Endothelial cell of umbilical vein (primary cell): ENCODE data around the gene HSPG2. TPM values are rescaled to one million over a fixed set of nuclear protein-coding genes. Genes with fewer than 3 reads are reported as not detected.

Experiments used
- BruUV-seq: library from RNA; stranded (reverse); fragments of 400-500 nt; replicated peaks from 2 replicates; lab custom pipeline; 2021; lab: Mats Ljungman, UMichigan
- CTCF ChIA-PET: fragments of 300-600, 350-600 bp; sonication (Branson Sonifier 250); formaldehyde crosslinking; loops from one replicate; lab custom pipeline; 2021; ENCODE audit warnings: antibody characterized with exemption, inconsistent platforms; lab: Charles Lee
- POLR2A ChIA-PET: fragments of 300-600, 350-600 bp; sonication (Branson Sonifier 250); formaldehyde crosslinking; loops from one replicate; lab custom pipeline; 2021; ENCODE audit warnings: antibody characterized with exemption, inconsistent platforms; lab: Charles Lee
- DNase-seq: peaks from one replicate; pipeline ENCODE4 v3.0.0-alpha.2; 2011; ENCODE audit warnings: low read depth, low spot score
- FAIRE-seq: peaks from 2 replicates; lab custom pipeline; 2011; peaks lifted over from hg19 to GRCh38; lab: Jason Lieb, UNC
- H2AFZ ChIP-seq: 2 replicates; pipeline ENCODE4 v1.6.0; 2012; ENCODE audit warnings: low read depth, low read length, control low read depth, inconsistent platforms
- H3K27ac ChIP-seq: 2 replicates; pipeline ENCODE4 v1.5.1; 2011; ENCODE audit warnings: low read depth, mild to moderate bottlenecking, control low read depth, low read length, moderate library complexity; ENCODE audit not compliant: insufficient read depth
- H3K27me3 ChIP-seq, 2 experiments: 2 replicates each; pipeline versions ENCODE4 v1.6.0 to v1.6.1; 2011; ENCODE audit warnings: low read length in 2 of 2, mixed read lengths in 1 of 2; ENCODE audit not compliant: control insufficient read depth in 2 of 2, insufficient read depth in 2 of 2
- H3K36me3 ChIP-seq, 2 experiments: 2 replicates in 1 of 2; 3 replicates in 1 of 2; pipeline ENCODE4 v1.5.1; 2011; ENCODE audit warnings: low read length in 2 of 2, mild to moderate bottlenecking in 1 of 2, moderate library complexity in 1 of 2; ENCODE audit not compliant: control insufficient read depth in 2 of 2, insufficient read depth in 2 of 2; ENCODE audit errors: extremely low read depth in 1 of 2
- H3K4me1 ChIP-seq: 3 replicates; pipeline ENCODE4 v1.5.1; 2011; ENCODE audit warnings: mild to moderate bottlenecking, low read length; ENCODE audit not compliant: control insufficient read depth, insufficient read depth; ENCODE audit errors: extremely low read depth
- H3K4me2 ChIP-seq: 2 replicates; pipeline ENCODE4 v1.6.1; 2011; ENCODE audit warnings: low read length, control low read depth, mixed read lengths; ENCODE audit not compliant: insufficient read depth
- H3K4me3 ChIP-seq, 3 experiments: fragments of 200-600 bp in 1 of 3; sonication (generic), shearing (Covaris generic) in 1 of 3; replicated peaks in 1 of 3; 2 replicates each; pipeline ENCODE4 v1.5.1; 2011 to 2016; ENCODE audit warnings: control low read depth in 3 of 3, low read length in 3 of 3, mild to moderate bottlenecking in 2 of 3, inconsistent platforms in 1 of 3, low read depth in 1 of 3, moderate library complexity in 1 of 3; ENCODE audit not compliant: insufficient read depth in 1 of 3
- H3K79me2 ChIP-seq: 2 replicates; pipeline ENCODE4 v1.6.0; 2012; ENCODE audit warnings: low read length, inconsistent platforms; ENCODE audit not compliant: control insufficient read depth, insufficient read depth
- H3K9ac ChIP-seq: replicated peaks from 2 replicates; pipeline ENCODE3; 2011; ENCODE audit warnings: low read length, control low read depth; ENCODE audit not compliant: insufficient read depth; ENCODE audit errors: extremely low read depth
- H3K9me1 ChIP-seq: replicated peaks from 3 replicates; pipeline ENCODE4 v1.6.0; 2011; ENCODE audit warnings: mild to moderate bottlenecking, low read length; ENCODE audit not compliant: control insufficient read depth, insufficient read depth; ENCODE audit errors: extremely low read depth
- H3K9me3 ChIP-seq: replicated peaks from 2 replicates; pipeline ENCODE4 v1.5.1; 2012; ENCODE audit warnings: low read length, inconsistent platforms; ENCODE audit not compliant: control insufficient read depth, insufficient read depth
- H4K20me1 ChIP-seq: replicated peaks from 2 replicates; pipeline ENCODE3; 2011; ENCODE audit warnings: mild to moderate bottlenecking, low read length; ENCODE audit not compliant: control insufficient read depth, insufficient read depth; ENCODE audit errors: extremely low read depth
- CTCF ChIP-seq, 2 donors: IDR thresholded peaks; 1 replicate in 1 of 2; 2 replicates in 1 of 2; pipeline ENCODE4 v1.5.1; 2011; ENCODE audit warnings: low read length in 2 of 2, mild to moderate bottlenecking in 2 of 2, moderate library complexity in 2 of 2, control low read depth in 1 of 2, inconsistent platforms in 1 of 2, low read depth in 1 of 2; ENCODE audit not compliant: insufficient read depth in 1 of 2; ENCODE audit errors: extremely low read depth in 1 of 2
- FOS ChIP-seq: IDR thresholded peaks from 2 replicates; pipeline ENCODE4 v1.6.1; 2011; ENCODE audit warnings: mild to moderate bottlenecking, low read length, moderate library complexity, borderline replicate concordance; ENCODE audit not compliant: insufficient read depth
- JUN ChIP-seq: IDR thresholded peaks from 2 replicates; pipeline ENCODE4 v1.6.1; 2011; ENCODE audit warnings: borderline replicate concordance, low read depth; ENCODE audit not compliant: insufficient read length, insufficient read depth
- MAX ChIP-seq: IDR thresholded peaks from 2 replicates; pipeline ENCODE4 v1.6.1; 2011; ENCODE audit not compliant: insufficient read depth, insufficient read length
- POLR2A ChIP-seq: IDR thresholded peaks from 2 replicates; pipeline ENCODE4 v1.6.1; 2012; ENCODE audit warnings: low read depth, mild to moderate bottlenecking, control low read depth, low read length
- dilution Hi-C: fragments of 300-500 bp; cut with MboI; formaldehyde crosslinking; loops from one replicate; pipeline ENCODE4 v1.15.0; 2019; ENCODE audit warnings: low sequenced_read_pairs; ENCODE audit not compliant: extremely low pct_ligation_motif_present
- intact Hi-C: fragments of 100-400 bp; cut with micrococcal nuclease; formaldehyde crosslinking; loops from one replicate; pipeline ENCODE4 v1.10.0; 2022
- polyA plus RNA-seq, 4 experiments: library from polyadenylated mRNA; depleted of rRNA in 3 of 4; stranded (reverse) in 3 of 4; unstranded in 1 of 4; fragments of >200 nt; gene quantifications; 2 replicates each; pipeline versions ENCODE4 v1.2.1 to v1.2.3, GENCODE V29; 2011 to 2012; ENCODE audit warnings: missing spikeins in 1 of 4
- total RNA-seq: library from RNA; stranded (reverse); gene quantifications from 2 replicates; pipeline ENCODE4 v1.2.3, GENCODE V29; 2021

The HSPG2 gene
- total and polyA plus RNA-seq, 2 donors (not counting 3 experiments of a cell fraction or from before 2014, with no cell fraction given): 734 to 3,499 TPM

- H3K4me3 ChIP-seq: no peak overlapping the region
- CTCF ChIA-PET: interaction anchor here (2.8 to 11.3 kb wide), 3 partner anchors 11 to 22 kb away, joined by 20 to 95 read pairs (median 29); partner anchors contain the start of gene HSPG2
- intact Hi-C loops (no loop called here), dilution Hi-C loops (no loop called here)
- no peak overlapping the region for H3K27ac ChIP-seq
- H2AFZ ChIP-seq: no peak overlapping the region
- no peaks in the 10 kb centered on the region for H3K79me2 ChIP-seq
- no peaks in the 10 kb centered on the region for H3K27me3 ChIP-seq
- H3K4me2 ChIP-seq: no peak overlapping the region
- H3K9ac ChIP-seq: no peak overlapping the region
- DNase-seq (no peak), FAIRE-seq (no peak)
- peaks cover 35% of the 10 kb centered on the region for H3K4me1 ChIP-seq
- POLR2A ChIA-PET: interaction anchor here (0.5 to 0.7 kb wide), 3 partner anchors 12 to 630 kb away, joined by 4 to 5 read pairs (median 4); no protein-coding TSS in a partner anchor
- TF ChIP-seq JUN: no peak
- no peak for TF ChIP-seq FOS
- TF ChIP-seq MAX: no peak
- no peak for TF ChIP-seq CTCF (IDR thresholded peaks at IDR 0.05; ENCODE audit: extremely low read depth in 1 of 2, insufficient read depth in 1 of 2, low read depth in 1 of 2, low read length in 2 of 2)
- no peak for TF ChIP-seq POLR2A
- H3K36me3 ChIP-seq: no peaks in the 10 kb centered on the region
- H4K20me1 ChIP-seq: no peaks in the 10 kb centered on the region
- no peaks in the 10 kb centered on the region for H3K9me1 ChIP-seq
- BruUV-seq: no TSS peak
- H3K9me3 ChIP-seq: no peaks in the 10 kb centered on the region
Observed at GRCh38 chr1:21955058-21955457, 17.9 kb upstream of the HSPG2 start.
